A549 (cell line): Measurements from ENCODE around the gene SERPINB12. TPM values are rescaled to one million over a fixed set of nuclear protein-coding genes. Genes with fewer than 3 reads are reported as not detected.

Experiments
- ATAC-seq, 2 experiments: fragments of 200-7000 bp in 1 of 2; fragments of >200 bp in 1 of 2; cut with Nextera tagmentation in 1 of 2; cut with Tn5 transposase in 1 of 2; 3 replicates each; pipeline versions ENCODE4 v1.8.0 to v1.9.1; 2018 to 2020; ENCODE audit warnings: mild to moderate bottlenecking in 1 of 2, moderate library complexity in 1 of 2
- CTCF ChIA-PET: fragments of 300-600 bp; sonication (Branson Sonifier 250); formaldehyde crosslinking; extraction: SDS; loops from one replicate; lab custom pipeline; 2021; ENCODE audit warnings: antibody characterized with exemption, inconsistent platforms; lab: Yijun Ruan, JAX
- POLR2A ChIA-PET: fragments of 350-600 bp; formaldehyde crosslinking; extraction: SDS; loops from one replicate; lab custom pipeline; 2021; ENCODE audit warnings: antibody characterized with exemption, inconsistent platforms; lab: Yijun Ruan, JAX
- DNase-seq, 2 experiments: peaks; one replicate each; pipeline versions ENCODE4 v3.0.0 to v3.0.0-alpha.2; 2011 to 2016; ENCODE audit warnings: low read depth in 1 of 2, low spot score in 1 of 2
- FAIRE-seq: peaks from 2 replicates; lab custom pipeline; 2011; peaks lifted over from hg19 to GRCh38; lab: Jason Lieb, UNC
- H3K27ac ChIP-seq, 2 experiments: fragments of >200 bp; sonication (Bioruptor Twin); formaldehyde crosslinking; 3 replicates each; pipeline ENCODE4 v1.5.1; 2016 to 2017
- H3K4me1 ChIP-seq: fragments of >200 bp; sonication (Bioruptor Twin); formaldehyde crosslinking; 3 replicates; pipeline ENCODE4 v1.6.1; 2016
- H3K4me2 ChIP-seq: fragments of >200 bp; sonication (Bioruptor Twin); formaldehyde crosslinking; 3 replicates; pipeline ENCODE4 v1.6.1; 2016
- H3K4me3 ChIP-seq: fragments of >200 bp; sonication (Bioruptor Twin); formaldehyde crosslinking; 3 replicates; pipeline ENCODE4 v1.5.1; 2016
- H3K9me3 ChIP-seq: fragments of >200 bp; sonication (Bioruptor Twin); formaldehyde crosslinking; 3 replicates; pipeline ENCODE4 v1.6.1; 2016
- BCL3 ChIP-seq: fragments of >200 bp; sonication (Bioruptor Twin); formaldehyde crosslinking; IDR thresholded peaks from 3 replicates; pipeline ENCODE4 v1.6.1; 2016
- CBX8 ChIP-seq: fragments of 200-600 bp; sonication (generic); IDR thresholded peaks from 2 replicates; pipeline ENCODE4 v1.6.1; 2016
- CEBPB ChIP-seq, 2 experiments: fragments of >200 bp in 1 of 2; sonication (Bioruptor Twin) in 1 of 2; formaldehyde crosslinking in 1 of 2; IDR thresholded peaks; 2 replicates each; pipeline ENCODE4 v1.6.1; 2012 to 2016
- E2F6 ChIP-seq: IDR thresholded peaks from 2 replicates; pipeline ENCODE4 v1.6.1; 2012; ENCODE audit warnings: low read depth, borderline replicate concordance
- EHF ChIP-seq: fragments of 250-450 bp; sonication (Bioruptor Pico); IDR thresholded peaks from 2 replicates; pipeline ENCODE4 v1.5.0; 2020; ENCODE audit warnings: mild to moderate bottlenecking
- EHMT2 ChIP-seq: fragments of 200-600 bp; sonication (generic); IDR thresholded peaks from 2 replicates; pipeline ENCODE4 v1.6.1; 2016; ENCODE audit warnings: antibody characterized with exemption, low read depth, mild to moderate bottlenecking, moderate library complexity
- EP300 ChIP-seq, 2 experiments: fragments of >200 bp; sonication (Bioruptor Twin); formaldehyde crosslinking; IDR thresholded peaks; 2 replicates in 1 of 2; 3 replicates in 1 of 2; pipeline ENCODE4 v1.6.1; 2016 to 2017
- ESRRA ChIP-seq: fragments of 150-350 bp; IDR thresholded peaks from 2 replicates; pipeline ENCODE4 v1.6.1; 2014; ENCODE audit warnings: mild to moderate bottlenecking, low read length, borderline replicate concordance
- GATA3 ChIP-seq: IDR thresholded peaks from 2 replicates; pipeline ENCODE4 v1.6.1; 2012; ENCODE audit warnings: borderline replicate concordance
- HDAC2 ChIP-seq: fragments of 200-600 bp; sonication (generic); IDR thresholded peaks from 2 replicates; pipeline ENCODE4 v1.6.1; 2016
- HES2 ChIP-seq: fragments of >200 bp; sonication (Bioruptor Twin); formaldehyde crosslinking; IDR thresholded peaks from 2 replicates; pipeline ENCODE4 v1.6.1; 2016
- HOXB13 ChIP-seq: fragments of 250-450 bp; sonication (Bioruptor Pico); IDR thresholded peaks from 2 replicates; pipeline ENCODE4 v1.5.0; 2020; ENCODE audit warnings: low read depth, mild to moderate bottlenecking, moderate library complexity
- JUNB ChIP-seq: fragments of >200 bp; sonication (Bioruptor Twin); formaldehyde crosslinking; IDR thresholded peaks from 2 replicates; pipeline ENCODE4 v1.6.1; 2016
- KDM1A ChIP-seq: fragments of 200-600 bp; sonication (generic); IDR thresholded peaks from 2 replicates; pipeline ENCODE4 v1.6.1; 2016; ENCODE audit warnings: low read depth, mild to moderate bottlenecking
- MAFK ChIP-seq: fragments of 450-650 bp; IDR thresholded peaks from 2 replicates; pipeline ENCODE4 v1.6.1; 2014; ENCODE audit not compliant: partially characterized antibody
- MAX ChIP-seq: IDR thresholded peaks from 2 replicates; pipeline ENCODE4 v1.6.1; 2012
- NPAS2 ChIP-seq: fragments of 250-450 bp; sonication (Bioruptor Pico); IDR thresholded peaks from 2 replicates; pipeline ENCODE4 v1.8.0; 2022; ENCODE audit warnings: mild to moderate bottlenecking, moderate library complexity, borderline replicate concordance
- NR3C1 ChIP-seq: fragments of >200 bp; sonication (Bioruptor Twin); formaldehyde crosslinking; IDR thresholded peaks from 3 replicates; pipeline ENCODE4 v1.6.1; 2017
- POLR2A ChIP-seq: IDR thresholded peaks from 2 replicates; pipeline ENCODE4 v1.6.1; 2012; ENCODE audit warnings: mild to moderate bottlenecking, low read length
- POLR2AphosphoS2 ChIP-seq: conservative IDR thresholded peaks from 2 replicates; pipeline ENCODE4 v1.6.1; 2012; ENCODE audit warnings: low read length, improper control_type of control experiment, inconsistent platforms
- RAD21 ChIP-seq, 2 experiments: fragments of >200 bp in 1 of 2; sonication (Bioruptor Twin) in 1 of 2; formaldehyde crosslinking in 1 of 2; IDR thresholded peaks in 1 of 2; conservative IDR thresholded peaks in 1 of 2; 2 replicates in 1 of 2; 3 replicates in 1 of 2; pipeline ENCODE4 v1.6.1; 2012 to 2018; ENCODE audit warnings: inconsistent platforms in 1 of 2
- REST ChIP-seq: fragments of 200-600 bp; sonication (generic); IDR thresholded peaks from 2 replicates; pipeline ENCODE4 v1.6.1; 2016; ENCODE audit warnings: antibody characterized with exemption, mild to moderate bottlenecking, moderate library complexity
- RNF2 ChIP-seq: fragments of 200-600 bp; sonication (generic); IDR thresholded peaks from 2 replicates; pipeline ENCODE4 v1.6.1; 2016; ENCODE audit warnings: low read depth, mild to moderate bottlenecking, antibody characterized with exemption, moderate library complexity, borderline replicate concordance
- SREBF2 ChIP-seq: fragments of 450-650 bp; IDR thresholded peaks from 2 replicates; pipeline ENCODE4 v1.6.1; 2014; ENCODE audit warnings: mild to moderate bottlenecking, moderate library complexity
- TP53 ChIP-seq: fragments of 250-450 bp; sonication (Bioruptor Pico); IDR thresholded peaks from 2 replicates; pipeline ENCODE4 v1.5.0; 2021; ENCODE audit warnings: mild to moderate bottlenecking, moderate library complexity
- ZFP36 ChIP-seq: fragments of 450-650 bp; IDR thresholded peaks from 2 replicates; pipeline ENCODE4 v1.6.1; 2014; ENCODE audit warnings: borderline replicate concordance; ENCODE audit not compliant: partially characterized antibody
- ZNF302 ChIP-seq: fragments of 250-450 bp; sonication (Bioruptor Pico); IDR thresholded peaks from 2 replicates; pipeline ENCODE4 v1.9.0; 2021; ENCODE audit warnings: inconsistent platforms, mild to moderate bottlenecking, moderate library complexity
- ZSCAN20 ChIP-seq: fragments of 250-450 bp; sonication (Bioruptor Pico); IDR thresholded peaks from 2 replicates; pipeline ENCODE4 v1.8.0; 2022; ENCODE audit warnings: mild to moderate bottlenecking, moderate library complexity
- WGBS: methylation state at CpG from one replicate; pipeline ENCODE4 v1.1.6; 2017; ENCODE audit errors: missing lambda C conversion rate; 5-methylcytosine and 5-hydroxymethylcytosine counted together
- polyA minus RNA-seq: library from RNA; depleted of rRNA, polyadenylated mRNA; stranded (reverse); fragments of >200 nt; gene quantifications from 2 replicates; pipeline ENCODE4 v1.2.3, GENCODE V29; 2011; rRNA and poly(A)+ RNA removed
- polyA plus RNA-seq, 4 experiments: library from polyadenylated mRNA; depleted of rRNA in 3 of 4; stranded (reverse); fragments of >200 nt; fragmentation: RNase III in 1 of 4; extraction: RNeasy Plus Mini Kit Qiagen cat#74134 plus additional on column Dnase treatment in 1 of 4; gene quantifications; 2 replicates in 3 of 4; 3 replicates in 1 of 4; pipeline ENCODE4 v1.2.3, GENCODE V29; 2011 to 2017

The SERPINB12 gene
- polyA plus RNA-seq (2011; rRNA removed) (not detected in 2 replicates), polyA plus RNA-seq (2017; fragmentation: RNase III; extraction: RNeasy Plus Mini Kit Qiagen cat#74134 plus additional on column Dnase treatment) (not detected in 3 replicates), polyA minus RNA-seq (not detected in 2 replicates)
- not detected in 2 replicates for polyA plus RNA-seq (2012; cell fraction: cytosol; rRNA removed)
- polyA plus RNA-seq (2012; cell fraction: nucleus; rRNA removed), result not detected in 2 replicates

- Histone ChIP-seq H3K4me1 (no peaks in the 10 kb centered on the region), H3K4me2 (no peak within 1 kb of the TSS), H3K9me3 (no peaks in the 10 kb centered on the region), H3K27ac (no peak within 1 kb of the TSS), H3K4me3 (no peak within 1 kb of the TSS)
- 40% methylated on average over 1 of the region's 1 CpG for WGBS
- ChIA-PET CTCF (interaction anchor here (1.6 kb wide), 1 partner anchor 36 kb away, joined by 5 read pairs; no protein-coding TSS in a partner anchor), POLR2A (no interaction called here)
- ATAC-seq (no peak), FAIRE-seq (no peak), DNase-seq (no peak)
- TF ChIP-seq JUNB (no peak), REST (no peak), ZSCAN20 (CRISPR knock-in tag) (no peak)
These were observed at the start of gene SERPINB12 for GRCh38 chr18:63542069-63542468. Gene SERPINB12, plus strand, starts transcription at chr18:63542369. Its CDS starts 13,791 bp downstream, at chr18:63556160.

GRCh38 chr18:63492851-63493250, 49.3 kb upstream of the SERPINB12 start:
- no peak overlapping the region for H3K4me2 ChIP-seq
- no peak for DNase-seq
- POLR2A ChIA-PET, result no interaction called here
- FAIRE-seq, result no peak
- 62% methylated on average over 3 of the region's 3 CpGs for WGBS
- no peaks in the 10 kb centered on the region for H3K9me3 ChIP-seq
- no peak for ATAC-seq
- TF ChIP-seq EHMT2, result no peak
- no peak for TF ChIP-seq E2F6
- no peak for TF ChIP-seq ZNF302 (CRISPR knock-in tag)
- TF ChIP-seq ZFP36, result no peak
- no peak for TF ChIP-seq ESRRA
- no peak for TF ChIP-seq MAX
- no peak for TF ChIP-seq HOXB13
- TF ChIP-seq SREBF2, result no peak
- TF ChIP-seq EP300 (IDR thresholded peaks at IDR 0.05), result no peak
- no peak for TF ChIP-seq EHF (CRISPR knock-in tag)
- TF ChIP-seq NPAS2 (CRISPR knock-in tag), result no peak
- TF ChIP-seq CBX8, result no peak
- TF ChIP-seq GATA3, result no peak
- no peak for TF ChIP-seq POLR2AphosphoS2
- no peak for TF ChIP-seq CEBPB (IDR thresholded peaks at IDR 0.05)
- no peaks in the 10 kb centered on the region for H3K4me1 ChIP-seq
- no peak overlapping the region for H3K4me3 ChIP-seq
- no peak overlapping the region for H3K27ac ChIP-seq
- CTCF ChIA-PET, result no interaction called here

- Histone ChIP-seq H3K4me3 (no peak overlapping the region), H3K4me1 (no peaks in the 10 kb centered on the region), H3K4me2 (no peak overlapping the region), H3K27ac (no peak overlapping the region), H3K9me3 (no peaks in the 10 kb centered on the region)
- 36% methylated on average over 2 of the region's 2 CpGs for WGBS
- FAIRE-seq (no peak), ATAC-seq (no peak), DNase-seq (no peak)
- ChIA-PET POLR2A (no interaction called here), CTCF (interaction anchor here (1.5 to 1.7 kb wide), 2 partner anchors 16 to 23 kb away, joined by 5 to 7 read pairs; no protein-coding TSS in a partner anchor)
- no peak for TF ChIP-seq HDAC2
- TF ChIP-seq RNF2, result no peak
- no peak for TF ChIP-seq BCL3
- no peak for TF ChIP-seq POLR2A
- no peak for TF ChIP-seq RAD21 (conservative IDR thresholded peaks at IDR 0.05 in 1 of 2, IDR thresholded peaks at IDR 0.05 in 1 of 2)
- no peak for TF ChIP-seq HES2
- no peak for TF ChIP-seq MAFK
- TF ChIP-seq NR3C1, result no peak
- no peak for TF ChIP-seq KDM1A
- no peak for TF ChIP-seq TP53 (CRISPR knock-in tag)
These were observed 46.5 kb upstream of the SERPINB12 start for GRCh38 chr18:63495675-63496074.
